IMR-90 (cell line): ENCODE measurements around the gene FANCG. TPM values are rescaled to one million over a fixed set of nuclear protein-coding genes. Genes with fewer than 3 reads are reported as not detected.

Experiments
- ATAC-seq: fragments of 200-7000 bp; cut with Tn5 transposase; 2 replicates; pipeline ENCODE4 v1.9.1; 2020; ENCODE audit warnings: low read depth, mild to moderate bottlenecking, moderate library complexity
- BruUV-seq: library from RNA; stranded (reverse); fragments of 400-500 nt; replicated peaks from 2 replicates; lab custom pipeline; 2021; lab: Mats Ljungman, UMichigan
- CTCF ChIA-PET: fragments of 300-600 bp; formaldehyde crosslinking; extraction: SDS; loops from one replicate; lab custom pipeline; 2021; ENCODE audit warnings: antibody characterized with exemption; lab: Yijun Ruan, JAX
- POLR2A ChIA-PET: fragments of 300-600 bp; sonication (Branson Sonifier 250); formaldehyde crosslinking; loops from one replicate; lab custom pipeline; 2022; ENCODE audit warnings: antibody characterized with exemption; ENCODE audit not compliant: unreplicated experiment; lab: Charles Lee
- DNase-seq: peaks from one replicate; pipeline ENCODE4 v3.0.0; 2013
- H2AFZ ChIP-seq: replicated peaks from 2 replicates; pipeline ENCODE3; 2013; ENCODE audit warnings: low read length, mild to moderate bottlenecking; ENCODE audit not compliant: poor library complexity
- H2AK5ac ChIP-seq: 2 replicates; pipeline ENCODE4 v1.6.1; 2013; ENCODE audit warnings: low read depth, low read length, inconsistent platforms
- H2AK9ac ChIP-seq: replicated peaks from 2 replicates; pipeline ENCODE3; 2013; ENCODE audit warnings: mild to moderate bottlenecking, low read depth, low read length, moderate library complexity; ENCODE audit not compliant: poor library complexity
- H2BK120ac ChIP-seq: 2 replicates; pipeline ENCODE4 v1.6.1; 2013; ENCODE audit warnings: low read depth, low read length, inconsistent platforms
- H2BK15ac ChIP-seq: 3 replicates; pipeline ENCODE4 v1.6.1; 2013; ENCODE audit warnings: low read depth, low read length, inconsistent platforms
- H2BK20ac ChIP-seq: 2 replicates; pipeline ENCODE4 v1.6.1; 2013; ENCODE audit warnings: low read depth, mild to moderate bottlenecking, inconsistent platforms, low read length, moderate library complexity
- H2BK5ac ChIP-seq: 2 replicates; pipeline ENCODE4 v1.6.1; 2013; ENCODE audit warnings: mild to moderate bottlenecking, low read depth, low read length, inconsistent platforms; ENCODE audit not compliant: poor library complexity, severe bottlenecking
- H3K14ac ChIP-seq: replicated peaks from 2 replicates; pipeline ENCODE4 v1.6.1; 2013; ENCODE audit warnings: low read depth, low read length, inconsistent platforms
- H3K18ac ChIP-seq: 2 replicates; pipeline ENCODE4 v1.6.1; 2013; ENCODE audit warnings: low read depth, low read length, control low read depth
- H3K23ac ChIP-seq: 2 replicates; pipeline ENCODE4 v1.6.1; 2013; ENCODE audit warnings: low read depth, low read length, inconsistent platforms
- H3K27ac ChIP-seq: 2 replicates; pipeline ENCODE4 v1.5.1; 2013; ENCODE audit warnings: mild to moderate bottlenecking, control low read depth, low read length; ENCODE audit not compliant: insufficient read depth
- H3K27me3 ChIP-seq: 2 replicates; pipeline ENCODE4 v1.6.1; 2013; ENCODE audit warnings: low read length; ENCODE audit not compliant: control insufficient read depth, insufficient read depth
- H3K36me3 ChIP-seq: 2 replicates; pipeline ENCODE4 v1.6.1; 2013; ENCODE audit warnings: low read length, mixed read lengths; ENCODE audit not compliant: control insufficient read depth, insufficient read depth
- H3K4ac ChIP-seq: 2 replicates; pipeline ENCODE4 v1.6.1; 2013; ENCODE audit warnings: low read depth, low read length, inconsistent platforms
- H3K4me1 ChIP-seq: 2 replicates; pipeline ENCODE4 v1.6.1; 2013; ENCODE audit warnings: low read length, mixed read lengths; ENCODE audit not compliant: control insufficient read depth, insufficient read depth
- H3K4me2 ChIP-seq: 2 replicates; pipeline ENCODE4 v1.6.1; 2013; ENCODE audit warnings: low read depth, mild to moderate bottlenecking, control low read depth, low read length, moderate library complexity
- H3K4me3 ChIP-seq: 2 replicates; pipeline ENCODE4 v1.5.1; 2013; ENCODE audit warnings: low read depth, mild to moderate bottlenecking, control low read depth, low read length, moderate library complexity; ENCODE audit not compliant: insufficient read depth
- H3K56ac ChIP-seq: 2 replicates; pipeline ENCODE4 v1.6.1; 2013; ENCODE audit warnings: low read length, inconsistent platforms; ENCODE audit not compliant: insufficient read depth; ENCODE audit errors: extremely low read depth
- H3K79me1 ChIP-seq, 2 experiments: 2 replicates each; pipeline ENCODE4 v1.6.1; 2013; ENCODE audit warnings: low read length in 2 of 2, inconsistent platforms in 1 of 2, low read depth in 1 of 2
- H3K9ac ChIP-seq: 2 replicates; pipeline ENCODE4 v1.6.1; 2013; ENCODE audit warnings: low read depth, low read length, control low read depth
- H3K9me1 ChIP-seq: 2 replicates; pipeline ENCODE4 v1.6.1; 2013; ENCODE audit warnings: low read length, inconsistent platforms; ENCODE audit not compliant: insufficient read depth
- H3K9me3 ChIP-seq: 2 replicates; pipeline ENCODE4 v1.6.1; 2013; ENCODE audit warnings: low read length; ENCODE audit not compliant: control insufficient read depth, insufficient read depth
- H4K20me1 ChIP-seq: 2 replicates; pipeline ENCODE4 v1.6.1; 2013; ENCODE audit warnings: low read length, inconsistent platforms; ENCODE audit not compliant: insufficient read depth
- H4K5ac ChIP-seq: 2 replicates; pipeline ENCODE4 v1.6.1; 2013; ENCODE audit warnings: mild to moderate bottlenecking, low read depth, low read length, control low read depth
- H4K8ac ChIP-seq, 2 experiments: 2 replicates each; pipeline ENCODE4 v1.6.1; 2013; ENCODE audit warnings: low read depth in 2 of 2, low read length in 2 of 2, control low read depth in 1 of 2, inconsistent platforms in 1 of 2
- H4K91ac ChIP-seq: 2 replicates; pipeline ENCODE4 v1.6.1; 2013; ENCODE audit warnings: low read depth, low read length, inconsistent platforms; ENCODE audit not compliant: insufficient read depth
- BHLHE40 ChIP-seq: fragments of 150-350 bp; IDR thresholded peaks from 2 replicates; pipeline ENCODE4 v1.6.1; 2016; ENCODE audit warnings: mild to moderate bottlenecking, low read depth, low read length
- CEBPB ChIP-seq: IDR thresholded peaks from 2 replicates; pipeline ENCODE4 v1.6.1; 2012; ENCODE audit warnings: low read depth, low read length, improper control_type of control experiment
- FOS ChIP-seq: fragments of 150-350 bp; IDR thresholded peaks from 2 replicates; pipeline ENCODE4 v1.6.1; 2016; ENCODE audit warnings: low read depth, low read length
- MAFK ChIP-seq: IDR thresholded peaks from 2 replicates; pipeline ENCODE4 v1.6.1; 2012; ENCODE audit warnings: low read depth, low read length, improper control_type of control experiment
- POLR2A ChIP-seq: IDR thresholded peaks from 2 replicates; pipeline ENCODE4 v1.6.1; 2012; ENCODE audit warnings: mild to moderate bottlenecking, low read depth, low read length
- USF2 ChIP-seq: fragments of 150-350 bp; IDR thresholded peaks from 2 replicates; pipeline ENCODE4 v1.6.1; 2017; ENCODE audit warnings: mild to moderate bottlenecking, antibody characterized with exemption, low read length, low read depth
- WGBS, 2 experiments: methylation state at CpG; one replicate each; pipeline versions ENCODE4 v1.1.5 to v1.1.7; 2013; ENCODE audit warnings: missing lambda C conversion rate in 2 of 2; ENCODE audit not compliant: insufficient read length in 1 of 2; ENCODE audit errors: extremely low coverage in 2 of 2; 5-methylcytosine and 5-hydroxymethylcytosine counted together
- dilution Hi-C: fragments of 300-500 bp; cut with HindIII; formaldehyde crosslinking; loops from one replicate; pipeline ENCODE4 v1.14.3; 2018; ENCODE audit warnings: low sequenced_read_pairs; ENCODE audit not compliant: unreplicated experiment
- in situ Hi-C: fragments of 300-500 bp; cut with MboI; formaldehyde crosslinking; loops from 3 replicates; pipeline ENCODE4 v1.14.3; 2019; ENCODE audit warnings: low sequenced_read_pairs, inconsistent platforms, mixed read lengths
- intact Hi-C: fragments of 100-400 bp; cut with micrococcal nuclease; formaldehyde crosslinking; loops from 2 replicates; pipeline ENCODE4 v1.10.0; 2022
- polyA plus RNA-seq, 3 experiments: library from polyadenylated mRNA; depleted of rRNA; stranded (reverse); fragments of >200 nt; gene quantifications; 2 replicates each; pipeline ENCODE4 v1.2.3, GENCODE V29; 2012; ENCODE audit warnings: low replicate concordance in 1 of 3
- total RNA-seq: library from RNA; depleted of rRNA; stranded (reverse); fragments of >200 nt; gene quantifications from 2 replicates; pipeline ENCODE4 v1.2.3, GENCODE V29; 2012
- TF ChIP-seq, protein P1 (sequence below): conservative IDR thresholded peaks from 2 replicates; pipeline ENCODE4 v1.5.1; 2012; ENCODE audit warnings: mild to moderate bottlenecking, low read depth, low read length, improper control_type of control experiment

FANCG gene
- total and polyA plus RNA-seq, 2 of the 4 experiments (the other 2 are of a cell fraction), result 16.1 to 19.3 TPM

- ChIA-PET CTCF (interaction anchor here (1.1 kb wide), 1 partner anchor 9 kb away, joined by 3 read pairs; no protein-coding TSS in a partner anchor), POLR2A (no interaction called here)
- Histone ChIP-seq H3K9me1 (peaks cover 19% of the 10 kb centered on the region), H3K4me2 (no peak overlapping the region), H2AK5ac (no peak overlapping the region), H3K14ac (no peak overlapping the region), H4K8ac (no peak overlapping the region), H3K18ac (no peak overlapping the region), H2BK20ac (no peak overlapping the region), H3K9ac (no peak overlapping the region), H3K9me3 (no peaks in the 10 kb centered on the region), H2BK120ac (no peak overlapping the region), H3K27me3 (no peaks in the 10 kb centered on the region), H2AK9ac (no peak overlapping the region), H3K27ac (no peak overlapping the region), H2BK15ac (no peak overlapping the region), H3K56ac (no peak overlapping the region), H3K23ac (no peak overlapping the region), H3K4me1 (peaks cover 8% of the 10 kb centered on the region; the same call in 1 of the 2 replicates), H3K36me3 (peaks cover 52% of the 10 kb centered on the region), H3K4ac (no peak overlapping the region), H2AFZ (no peak overlapping the region), H4K5ac (no peak overlapping the region), H3K4me3 (no peak overlapping the region), H4K91ac (no peak overlapping the region), H4K20me1 (0 out of 2 replicates have a peak, but pooled peaks cover under 1% of the 10 kb centered on the region), H2BK5ac (no peak overlapping the region), H3K79me1 (peaks cover 20 to 44% of the 10 kb centered on the region in 2 experiments)
- TF ChIP-seq BHLHE40 (no peak), USF2 (no peak), MAFK (no peak), POLR2A (no peak), CEBPB (no peak), FOS (no peak)
- TF ChIP-seq, protein P1, sequence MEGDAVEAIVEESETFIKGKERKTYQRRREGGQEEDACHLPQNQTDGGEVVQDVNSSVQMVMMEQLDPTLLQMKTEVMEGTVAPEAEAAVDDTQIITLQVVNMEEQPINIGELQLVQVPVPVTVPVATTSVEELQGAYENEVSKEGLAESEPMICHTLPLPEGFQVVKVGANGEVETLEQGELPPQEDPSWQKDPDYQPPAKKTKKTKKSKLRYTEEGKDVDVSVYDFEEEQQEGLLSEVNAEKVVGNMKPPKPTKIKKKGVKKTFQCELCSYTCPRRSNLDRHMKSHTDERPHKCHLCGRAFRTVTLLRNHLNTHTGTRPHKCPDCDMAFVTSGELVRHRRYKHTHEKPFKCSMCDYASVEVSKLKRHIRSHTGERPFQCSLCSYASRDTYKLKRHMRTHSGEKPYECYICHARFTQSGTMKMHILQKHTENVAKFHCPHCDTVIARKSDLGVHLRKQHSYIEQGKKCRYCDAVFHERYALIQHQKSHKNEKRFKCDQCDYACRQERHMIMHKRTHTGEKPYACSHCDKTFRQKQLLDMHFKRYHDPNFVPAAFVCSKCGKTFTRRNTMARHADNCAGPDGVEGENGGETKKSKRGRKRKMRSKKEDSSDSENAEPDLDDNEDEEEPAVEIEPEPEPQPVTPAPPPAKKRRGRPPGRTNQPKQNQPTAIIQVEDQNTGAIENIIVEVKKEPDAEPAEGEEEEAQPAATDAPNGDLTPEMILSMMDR, result no peak
- DNase-seq, result no peak
- BruUV-seq, result no TSS peak
- ATAC-seq, result no peak
- intact Hi-C loops, result no loop called here
- no CpG with 5 or more reads among the region's 4 CpGs for WGBS, 2 experiments
- dilution Hi-C loops, result no loop called here
- in situ Hi-C loops, result no loop called here
These were observed 24.8 kb upstream of the FANCG start for GRCh38 chr9:35104586-35104985.
